Smooth muscle cell (in vitro differentiated cells): Measurements from ENCODE around the gene UBAC2. TPM values are rescaled to one million over a fixed set of nuclear protein-coding genes. Genes with fewer than 3 reads are reported as not detected.

Experiments
- DNase-seq: peaks from one replicate; lab custom pipeline; 2025; ENCODE audit not compliant: unreplicated experiment; lab: John Stamatoyannopoulos, UW
- H2AFZ ChIP-seq: fragments of 200-600 bp; sonication (generic); 2 replicates; pipeline ENCODE4 v1.6.0; 2016; ENCODE audit warnings: antibody characterized with exemption, low read depth, mild to moderate bottlenecking
- H3F3A ChIP-seq: fragments of 200-600 bp; sonication (generic); 2 replicates; pipeline ENCODE4 v1.6.0; 2017; ENCODE audit warnings: antibody characterized with exemption, low read depth
- H3K27ac ChIP-seq: fragments of 200-600 bp; sonication (generic); 2 replicates; pipeline ENCODE4 v1.5.1; 2016; ENCODE audit warnings: low read depth, mild to moderate bottlenecking
- H3K27me3 ChIP-seq: fragments of 200-600 bp; sonication (generic); 2 replicates; pipeline ENCODE4 v1.6.1; 2016; ENCODE audit warnings: low read depth, mild to moderate bottlenecking
- H3K36me3 ChIP-seq: fragments of 200-600 bp; sonication (generic); 2 replicates; pipeline ENCODE4 v1.5.1; 2016; ENCODE audit warnings: low read depth
- H3K4me1 ChIP-seq: fragments of 200-600 bp; sonication (generic); 2 replicates; pipeline ENCODE4 v1.5.1; 2016; ENCODE audit warnings: low read depth
- H3K4me2 ChIP-seq: fragments of 200-600 bp; sonication (generic); 2 replicates; pipeline ENCODE4 v1.6.0; 2016; ENCODE audit warnings: mild to moderate bottlenecking
- H3K4me3 ChIP-seq: fragments of 200-600 bp; sonication (generic); 2 replicates; pipeline ENCODE4 v1.5.1; 2016; ENCODE audit warnings: mild to moderate bottlenecking
- H3K79me2 ChIP-seq: fragments of 200-600 bp; sonication (generic); 2 replicates; pipeline ENCODE4 v1.6.0; 2016; ENCODE audit warnings: low read depth, mild to moderate bottlenecking
- H3K9ac ChIP-seq: fragments of 200-600 bp; sonication (generic); 2 replicates; pipeline ENCODE4 v1.6.0; 2016; ENCODE audit warnings: low read depth
- H3K9me3 ChIP-seq: fragments of 200-600 bp; sonication (generic); replicated peaks from 2 replicates; pipeline ENCODE4 v1.5.1; 2016; ENCODE audit warnings: low read depth
- H4K20me1 ChIP-seq: fragments of 200-600 bp; sonication (generic); 2 replicates; pipeline ENCODE4 v1.6.0; 2016; ENCODE audit warnings: low read depth
- CTCF ChIP-seq: fragments of 200-600 bp; sonication (generic); IDR thresholded peaks from 2 replicates; pipeline ENCODE4 v1.5.1; 2017; ENCODE audit warnings: borderline replicate concordance, mild to moderate bottlenecking, antibody characterized with exemption; ENCODE audit not compliant: insufficient read depth, poor library complexity, severe bottlenecking
- WGBS: methylation state at CpG from one replicate; pipeline ENCODE4 v1.1.7; 2016; ENCODE audit warnings: low lambda C conversion rate; 5-methylcytosine and 5-hydroxymethylcytosine counted together
- microRNA counts: library from miRNA; unstranded; fragments of <30 nt; microRNA quantifications from one replicate; lab custom pipeline; 2016
- microRNA-seq: library from miRNA; unstranded; fragments of <30 nt; microRNA quantifications from one replicate; pipeline ENCODE4, GENCODE V29; 2016; ENCODE audit warnings: borderline number of aligned reads
- polyA plus RNA-seq: library from polyadenylated mRNA; unstranded; fragments of >200 nt; fragmentation: Nextera tagmentation; extraction: Ambion mirVana; gene quantifications from 2 replicates; pipeline ENCODE4 v1.2.1, GENCODE V29; 2016
- small RNA-seq: library from RNA; depleted of rRNA; stranded (forward); fragments of <200 nt; gene quantifications from one replicate; pipeline ENCODE3, GENCODE V24; 2014
- total RNA-seq: library from RNA; depleted of rRNA; stranded (reverse); fragments of >200 nt; gene quantifications from 2 replicates; pipeline ENCODE4 v1.2.3, GENCODE V29; 2014

The UBAC2 gene
- total and polyA plus RNA-seq, 2 experiments from 2014 or later: 58.4 to 74.0 TPM

DNA sequence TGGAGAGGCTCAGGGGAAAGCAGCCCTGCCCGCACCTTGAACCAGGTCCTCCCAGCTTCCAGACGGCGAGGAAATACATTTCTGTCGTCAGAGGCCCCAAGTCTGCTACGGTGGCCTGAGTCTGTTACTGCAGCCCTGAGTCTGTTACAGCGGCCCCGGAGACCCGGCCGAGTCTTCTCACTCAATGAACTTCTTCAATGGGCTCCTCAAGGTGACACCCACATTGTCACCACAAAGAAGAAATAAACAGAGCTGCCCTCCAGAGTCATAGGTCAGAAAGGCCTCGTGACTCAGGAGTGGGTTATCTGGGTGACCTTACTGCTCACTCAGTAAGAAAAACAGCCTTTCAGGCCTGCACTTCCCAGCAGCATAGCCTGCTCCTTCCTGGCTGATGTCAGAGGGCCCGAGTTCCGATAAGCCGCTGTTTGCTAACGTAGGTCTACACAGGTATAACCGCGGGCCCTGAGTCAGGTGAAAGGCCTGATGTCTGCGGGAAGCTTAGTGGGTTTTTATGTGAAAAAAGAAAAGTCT, 233.7 kb downstream of the UBAC2 start:
- Histone ChIP-seq H3K4me2 (no peak overlapping the region), H3K9ac (no peak overlapping the region), H3K9me3 (no peaks in the 10 kb centered on the region), H3K36me3 (no peaks in the 10 kb centered on the region), H3F3A (peaks cover 5% of the 10 kb centered on the region), H3K4me3 (no peak overlapping the region), H3K27me3 (no peaks in the 10 kb centered on the region), H3K27ac (no peak overlapping the region), H4K20me1 (no peaks in the 10 kb centered on the region), H3K79me2 (no peaks in the 10 kb centered on the region), H2AFZ (no peak overlapping the region), H3K4me1 (no peaks in the 10 kb centered on the region)
- DNase-seq: no peak
- WGBS: 73% methylated on average over 17 of the region's 17 CpGs
- no peak for TF ChIP-seq CTCF

- H3K9ac ChIP-seq: no peak overlapping the region
- no peak for TF ChIP-seq CTCF
- no peaks in the 10 kb centered on the region for H3K36me3 ChIP-seq
- H3K79me2 ChIP-seq: no peaks in the 10 kb centered on the region
- H3K4me2 ChIP-seq: no peak overlapping the region
- no peaks in the 10 kb centered on the region for H3K4me1 ChIP-seq
- no peaks in the 10 kb centered on the region for H3K27me3 ChIP-seq
- H2AFZ ChIP-seq: no peak overlapping the region
- DNase-seq: no peak
- peaks cover 5% of the 10 kb centered on the region for H3F3A ChIP-seq
- 92% methylated on average over 6 of the region's 6 CpGs for WGBS
- H4K20me1 ChIP-seq: no peaks in the 10 kb centered on the region
- H3K27ac ChIP-seq: no peak overlapping the region
- no peaks in the 10 kb centered on the region for H3K9me3 ChIP-seq
- no peak overlapping the region for H3K4me3 ChIP-seq
Measured at GRCh38 chr13:99435116-99435515, 234.5 kb downstream of the UBAC2 start.

GRCh38 chr13:99435998-99436397, 235.3 kb downstream of the UBAC2 start:
- TF ChIP-seq CTCF: no peak
- H4K20me1 ChIP-seq: no peaks in the 10 kb centered on the region

More at GRCh38 chr13:99435998-99436397, 235.3 kb downstream of the UBAC2 start:
- Histone ChIP-seq H3K36me3 (no peaks in the 10 kb centered on the region), H3K9ac (no peak overlapping the region), H3K4me1 (no peaks in the 10 kb centered on the region), H3K9me3 (no peaks in the 10 kb centered on the region), H3K4me3 (no peak overlapping the region), H3K27me3 (no peaks in the 10 kb centered on the region), H2AFZ (no peak overlapping the region), H3F3A (peaks cover 5% of the 10 kb centered on the region), H3K27ac (no peak overlapping the region), H3K4me2 (no peak overlapping the region), H3K79me2 (no peaks in the 10 kb centered on the region)
- no peak for DNase-seq
- 55% methylated on average over 3 of the region's 3 CpGs for WGBS

MicroRNA genes within 50 kb of the gene (microRNA counts, 767-probe panel; counts per million panel counts)
- 183 counts per million for microRNA hsa-miR-623 (lab: Ali Mortazavi, UCI)

Small RNA genes within 50 kb of the gene (microRNA-seq; reads per million reads assigned to microRNA genes)
- gene MIR623: not detected

Small RNA genes within 50 kb of the gene (small RNA-seq; reads per million reads assigned to genes)
- not detected for gene MIR623
- 0.26 reads per million, percentile 2 among the genes with 10 or more reads in this experiment for gene RN7SKP9

Other genes starting within 250 kb of the UBAC2 start
- gene DOCK9, start 222.8 kb upstream of the UBAC2 start, total RNA-seq: 25.1 and 42.0 TPM in 2 replicates
- 5.7 and 19.5 TPM in 2 replicates for gene DOCK9, start 222.8 kb upstream of the UBAC2 start, polyA plus RNA-seq
- 0.36 TPM in 1 of 2 replicates, not detected in the other for gene GPR18, start 57.5 kb downstream of the UBAC2 start, total RNA-seq
- 0.38 TPM in 1 of 2 replicates, not detected in the other for gene GPR18, start 57.5 kb downstream of the UBAC2 start, polyA plus RNA-seq
- 33.0 and 46.4 TPM in 2 replicates for gene GPR183, start 106.5 kb downstream of the UBAC2 start, total RNA-seq
- 26.8 and 32.4 TPM in 2 replicates for gene GPR183, start 106.5 kb downstream of the UBAC2 start, polyA plus RNA-seq